Gastrocnemius medialis (tissue), 4 donors: Measurements from ENCODE around the gene ACTN4. TPM values are rescaled to one million over a fixed set of nuclear protein-coding genes. Genes with fewer than 3 reads are reported as not detected.

Source experiments
- ATAC-seq, 2 donors: fragments of 150-250 bp; one replicate each; pipeline ENCODE4 v1.9.1; 2016
- DNase-seq, 2 donors: peaks; one replicate each; pipeline ENCODE4 v3.0.0-alpha.2; 2019
- H3K27ac ChIP-seq, 4 donors: fragments of 200-600 bp; sonication (generic); 1 replicate in 1 of 4; 2 replicates in 3 of 4; pipeline ENCODE4 v1.5.1; 2016 to 2018; ENCODE audit warnings: mild to moderate bottlenecking in 2 of 4, moderate library complexity in 1 of 4
- H3K27me3 ChIP-seq, 3 donors: fragments of 200-600 bp; sonication (generic) in 2 of 3; 1 replicate in 1 of 3; 2 replicates in 2 of 3; pipeline versions ENCODE4 v1.5.1 to v1.6.0; 2016 to 2019; ENCODE audit warnings: mild to moderate bottlenecking in 1 of 3, moderate library complexity in 1 of 3
- H3K36me3 ChIP-seq, 2 donors: fragments of 200-600 bp; sonication (generic) in 1 of 2; one replicate each; pipeline ENCODE4 v1.5.1; 2017 to 2018
- H3K4me1 ChIP-seq, 2 donors: fragments of 200-600 bp; sonication (generic) in 1 of 2; one replicate each; pipeline ENCODE4 v1.5.1; 2016 to 2017; ENCODE audit warnings: mild to moderate bottlenecking in 2 of 2
- H3K4me3 ChIP-seq, 4 donors: fragments of 200-600 bp; sonication (generic) in 3 of 4; 1 replicate in 1 of 4; 2 replicates in 3 of 4; pipeline ENCODE4 v1.5.1; 2016 to 2019; ENCODE audit warnings: mild to moderate bottlenecking in 2 of 4
- H3K9me3 ChIP-seq, 3 donors: fragments of 200-600 bp; sonication (generic) in 2 of 3; 1 replicate in 1 of 3; 2 replicates in 2 of 3; pipeline ENCODE4 v1.5.1; 2016 to 2019
- POLR2A ChIP-seq, 2 donors: fragments of 450-650 bp; IDR thresholded peaks; one replicate each; pipeline ENCODE4 v1.6.1; 2017; ENCODE audit warnings: antibody characterized with exemption in 2 of 2, mild to moderate bottlenecking in 2 of 2, moderate library complexity in 2 of 2
- in situ Hi-C, 4 donors: fragments of 200-750 bp; cut with MboI; loops; one replicate each; pipeline versions ENCODE4 v1.15.0 to v1.8.0; 2017; ENCODE audit warnings: low sequenced_read_pairs in 4 of 4
- intact Hi-C: fragments of 100-400 bp; cut with DNase I; formaldehyde crosslinking; loops from one replicate; pipeline ENCODE4 v1.15.1; 2023; ENCODE audit warnings: low total_unique reads
- total RNA-seq, 4 donors: library from RNA; depleted of rRNA; stranded (reverse); fragments of >200 nt; gene quantifications; one replicate each; pipeline versions ENCODE4 v1.1.0 to v1.2.3, GENCODE V29; 2016
- TF ChIP-seq, protein P1 (sequence below), 5 experiments: fragments of 450-650 bp in 3 of 5; fragments of 200-600 bp in 2 of 5; sonication (generic) in 2 of 5; IDR thresholded peaks in 4 of 5; conservative IDR thresholded peaks in 1 of 5; 1 replicate in 4 of 5; 2 replicates in 1 of 5; pipeline ENCODE4 v1.5.1; 2016 to 2019; ENCODE audit warnings: antibody characterized with exemption in 5 of 5, mild to moderate bottlenecking in 3 of 5, moderate library complexity in 3 of 5

Gene ACTN4
- total RNA-seq, 4 donors from 2014 or later, result 32.0 to 85.3 (median 63.9) TPM

DNA sequence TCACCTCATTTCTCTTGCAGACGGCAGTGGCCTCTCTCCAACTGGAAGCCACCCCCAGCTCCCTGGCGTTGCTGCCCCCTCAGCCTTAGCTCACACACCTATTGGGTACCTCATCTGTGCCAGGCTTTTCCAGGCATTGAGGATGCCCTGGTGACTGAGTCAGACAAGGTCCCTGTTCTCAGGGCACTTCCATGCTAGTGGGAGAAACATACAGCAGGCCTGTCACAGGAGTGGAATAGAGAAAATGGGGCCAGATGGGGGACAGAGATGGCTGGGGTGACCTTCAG is 62.9 kb downstream of the ACTN4 start:
- in situ Hi-C loops, result no loop called here
- TF ChIP-seq POLR2A (IDR thresholded peaks at IDR 0.05), result no peak
- TF ChIP-seq, protein P1, sequence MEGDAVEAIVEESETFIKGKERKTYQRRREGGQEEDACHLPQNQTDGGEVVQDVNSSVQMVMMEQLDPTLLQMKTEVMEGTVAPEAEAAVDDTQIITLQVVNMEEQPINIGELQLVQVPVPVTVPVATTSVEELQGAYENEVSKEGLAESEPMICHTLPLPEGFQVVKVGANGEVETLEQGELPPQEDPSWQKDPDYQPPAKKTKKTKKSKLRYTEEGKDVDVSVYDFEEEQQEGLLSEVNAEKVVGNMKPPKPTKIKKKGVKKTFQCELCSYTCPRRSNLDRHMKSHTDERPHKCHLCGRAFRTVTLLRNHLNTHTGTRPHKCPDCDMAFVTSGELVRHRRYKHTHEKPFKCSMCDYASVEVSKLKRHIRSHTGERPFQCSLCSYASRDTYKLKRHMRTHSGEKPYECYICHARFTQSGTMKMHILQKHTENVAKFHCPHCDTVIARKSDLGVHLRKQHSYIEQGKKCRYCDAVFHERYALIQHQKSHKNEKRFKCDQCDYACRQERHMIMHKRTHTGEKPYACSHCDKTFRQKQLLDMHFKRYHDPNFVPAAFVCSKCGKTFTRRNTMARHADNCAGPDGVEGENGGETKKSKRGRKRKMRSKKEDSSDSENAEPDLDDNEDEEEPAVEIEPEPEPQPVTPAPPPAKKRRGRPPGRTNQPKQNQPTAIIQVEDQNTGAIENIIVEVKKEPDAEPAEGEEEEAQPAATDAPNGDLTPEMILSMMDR (IDR thresholded peaks at IDR 0.05 in 4 of 5, conservative IDR thresholded peaks at IDR 0.05 in 1 of 5), result no peak
- H3K4me3 ChIP-seq, result no peak overlapping the region
- no peak for ATAC-seq
- H3K27me3 ChIP-seq, result no peaks in the 10 kb centered on the region
- peaks cover 72 to 76% of the 10 kb centered on the region in 2 donors for H3K4me1 ChIP-seq
- peaks cover 0 to 61% of the 10 kb centered on the region in 2 donors for H3K36me3 ChIP-seq
- intact Hi-C loops, result loop anchor here (5.0 to 10.0 kb wide), 3 partner anchors 66 to 326 kb away; partner anchors contain the start of genes ACTN4, GGN and SPRED3
- no peak for DNase-seq
- peak overlapping the region; percentile 75 to 96 (median 89) for H3K27ac ChIP-seq
- H3K9me3 ChIP-seq, result no peaks in the 10 kb centered on the region

DNA sequence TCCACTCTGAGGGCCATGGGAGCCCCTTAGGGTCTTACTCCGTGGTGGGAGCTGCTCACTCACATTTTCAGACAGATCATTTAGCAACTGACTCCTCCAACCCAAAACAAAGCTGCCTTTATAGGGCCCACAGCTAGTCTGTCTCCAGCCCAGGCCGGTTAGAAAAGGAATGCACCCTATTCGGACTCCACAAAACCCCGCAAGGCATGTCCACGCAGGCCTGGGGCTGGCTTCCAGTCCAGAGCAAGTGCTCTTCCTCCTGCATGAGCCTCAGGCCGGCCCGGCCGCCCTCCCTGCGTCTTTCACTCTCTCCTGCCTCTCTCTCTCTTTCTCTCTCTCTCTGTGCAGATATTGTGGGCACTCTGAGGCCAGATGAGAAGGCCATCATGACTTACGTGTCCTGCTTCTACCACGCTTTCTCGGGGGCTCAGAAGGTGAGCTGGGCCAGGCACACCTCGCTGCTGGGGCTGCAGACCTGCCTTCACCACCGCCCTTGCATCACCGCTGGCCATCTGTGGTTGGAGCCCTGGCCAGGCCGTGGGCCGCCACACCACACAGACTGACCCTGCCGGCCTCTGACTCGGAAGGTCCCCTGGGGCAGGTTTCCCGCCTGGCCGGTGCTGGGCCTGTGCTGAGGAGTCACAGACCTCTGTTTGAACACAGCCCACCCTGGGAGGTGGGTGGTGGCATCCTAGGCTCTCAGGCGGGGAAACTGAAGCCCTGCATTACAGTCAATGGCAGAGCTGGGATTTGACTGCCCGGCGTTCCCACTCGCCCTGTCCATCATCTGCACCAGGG is 63.7 kb downstream of the ACTN4 start:
- Histone ChIP-seq H3K4me3 (no peak overlapping the region), H3K27me3 (no peaks in the 10 kb centered on the region), H3K27ac (peak overlapping the region; percentile 75 to 96 (median 89)), H3K9me3 (no peaks in the 10 kb centered on the region), H3K36me3 (peaks cover 0 to 54% of the 10 kb centered on the region in 2 donors), H3K4me1 (peaks cover 77 to 82% of the 10 kb centered on the region in 2 donors)
- intact Hi-C loops, result loop anchor here (5.0 to 10.0 kb wide), 3 partner anchors 66 to 326 kb away; partner anchors contain the start of genes ACTN4, GGN and SPRED3
- TF ChIP-seq, protein P1 (IDR thresholded peaks at IDR 0.05 in 4 of 5, conservative IDR thresholded peaks at IDR 0.05 in 1 of 5), result no peak
- TF ChIP-seq POLR2A (IDR thresholded peaks at IDR 0.05), result no peak
- ATAC-seq, result no peak
- peak in 1 of 2 donors; percentile 52 for DNase-seq
- in situ Hi-C loops, result no loop called here

DNA sequence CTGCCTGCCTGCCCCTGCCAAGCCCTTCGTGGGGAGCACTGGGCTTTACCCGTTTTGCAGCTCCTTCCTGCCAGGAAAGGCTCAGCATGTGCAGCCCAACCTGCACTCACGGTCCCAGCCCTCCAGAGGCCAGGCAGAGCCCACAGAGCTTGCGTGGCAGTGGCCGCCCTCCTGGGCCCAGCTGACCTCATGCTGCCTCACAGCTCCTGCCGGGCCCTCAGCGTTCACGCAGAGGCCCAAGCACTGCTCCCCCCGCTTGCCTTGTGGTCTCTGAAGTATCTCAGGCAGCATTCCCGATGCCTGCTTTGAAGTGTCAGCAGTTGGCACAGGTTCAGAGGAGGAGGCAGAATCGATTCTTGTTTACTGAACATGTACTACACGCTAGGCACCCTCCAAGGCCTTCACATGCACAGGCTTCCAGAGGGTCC is 64.3 kb downstream of the ACTN4 start:
- peak in 1 of 2 donors; percentile 46 for DNase-seq
- intact Hi-C loops, result loop anchor here (2.0 to 10.0 kb wide), 4 partner anchors 17 to 327 kb away; partner anchors contain the start of genes ACTN4, GGN and SPRED3

DNA sequence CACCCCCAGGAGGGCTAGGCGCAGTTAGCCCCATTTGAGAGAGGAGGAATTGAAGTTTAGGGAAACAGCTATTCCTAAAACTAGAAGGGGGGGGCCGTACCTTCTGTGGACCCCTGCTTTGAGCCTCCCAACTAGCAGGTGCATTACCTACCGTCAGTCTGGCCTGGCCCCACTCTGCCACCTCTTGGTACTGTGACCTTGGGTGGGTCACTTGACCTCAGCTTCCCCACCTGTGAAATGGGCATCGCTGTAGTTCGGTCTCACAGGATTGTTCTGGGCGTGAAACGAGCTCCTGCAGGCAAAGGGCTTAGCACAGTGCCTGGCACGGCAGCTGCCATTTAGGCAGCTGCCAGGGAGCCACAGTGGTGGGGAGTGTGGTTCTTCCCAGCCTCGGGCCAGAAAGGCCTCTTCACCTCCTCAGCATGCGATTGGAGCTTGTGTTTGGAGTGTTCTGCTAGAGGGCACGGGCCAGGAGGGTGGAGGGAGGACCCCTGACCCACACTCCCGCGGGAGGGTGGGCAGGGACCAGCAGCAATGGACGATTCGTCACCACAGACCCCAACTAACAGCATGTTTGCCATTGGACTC is 64.8 kb downstream of the ACTN4 start:
- H3K4me3 ChIP-seq, result no peak overlapping the region
- no peaks in the 10 kb centered on the region for H3K27me3 ChIP-seq
- H3K36me3 ChIP-seq, result peaks cover 0 to 49% of the 10 kb centered on the region in 2 donors
- no peaks in the 10 kb centered on the region for H3K9me3 ChIP-seq
- ATAC-seq, result no peak
- in situ Hi-C loops (no loop called here), intact Hi-C loops (loop anchor here (2.0 to 10.0 kb wide), 4 partner anchors 17 to 327 kb away; partner anchors contain the start of genes ACTN4, GGN and SPRED3)
- DNase-seq, result no peak
- TF ChIP-seq POLR2A (IDR thresholded peaks at IDR 0.05), result no peak
- TF ChIP-seq, protein P1 (IDR thresholded peaks at IDR 0.05 in 4 of 5, conservative IDR thresholded peaks at IDR 0.05 in 1 of 5), result no peak
- H3K4me1 ChIP-seq, result peaks cover 77% of the 10 kb centered on the region in 2 donors
- peak overlapping the region; percentile 75 to 96 (median 89) for H3K27ac ChIP-seq

More for the DNA sequence above, 64.3 kb downstream of the ACTN4 start:
- Histone ChIP-seq H3K9me3 (no peaks in the 10 kb centered on the region), H3K36me3 (peaks cover 0 to 49% of the 10 kb centered on the region in 2 donors), H3K4me3 (no peak overlapping the region), H3K4me1 (peaks cover 77 to 79% of the 10 kb centered on the region in 2 donors), H3K27ac (peak overlapping the region; percentile 75 to 96 (median 89)), H3K27me3 (no peaks in the 10 kb centered on the region)
- TF ChIP-seq POLR2A (IDR thresholded peaks at IDR 0.05), result no peak
- TF ChIP-seq, protein P1 (IDR thresholded peaks at IDR 0.05 in 4 of 5, conservative IDR thresholded peaks at IDR 0.05 in 1 of 5), result no peak
- in situ Hi-C loops, result no loop called here
- ATAC-seq, result no peak
